Lung (tissue), 12 donors: Measurements from ENCODE around the gene ARHGEF18. TPM values are rescaled to one million over a fixed set of nuclear protein-coding genes. Genes with fewer than 3 reads are reported as not detected.
"Not testable (repeated sequence)": the region's sequence is repeated elsewhere in the genome, so short reads cannot be mapped to it uniquely, and the experiment has no call there.

Experiments
- ATAC-seq: fragments of 200-7000 bp; cut with Tn5 transposase; one replicate; pipeline ENCODE4 v1.9.1; 2020; ENCODE audit warnings: moderate number of reproducible peaks; ENCODE audit not compliant: insufficient read depth, low FRiP score
- DNase-seq, 3 donors: peaks; one replicate each; pipeline ENCODE4 v3.0.0-alpha.2; 2013 to 2017
- H3K27ac ChIP-seq, 2 donors: one replicate each; pipeline ENCODE4 v1.5.1; 2013; ENCODE audit warnings: mild to moderate bottlenecking in 2 of 2, moderate library complexity in 2 of 2, control low read depth in 1 of 2, inconsistent platforms in 1 of 2, low read depth in 1 of 2, low read length in 1 of 2
- H3K27me3 ChIP-seq, 3 donors: one replicate each; pipeline ENCODE4 v1.5.1; 2013; ENCODE audit warnings: low read length in 2 of 3; ENCODE audit not compliant: control insufficient read depth in 3 of 3, insufficient read depth in 3 of 3
- H3K36me3 ChIP-seq, 4 donors: one replicate each; pipeline ENCODE4 v1.5.1; 2013; ENCODE audit warnings: low read length in 4 of 4, mild to moderate bottlenecking in 1 of 4, moderate library complexity in 1 of 4; ENCODE audit not compliant: control insufficient read depth in 4 of 4, insufficient read depth in 4 of 4
- H3K4me1 ChIP-seq, 5 donors: one replicate each; pipeline ENCODE4 v1.5.1; 2013; ENCODE audit warnings: low read length in 5 of 5, mild to moderate bottlenecking in 2 of 5, moderate library complexity in 1 of 5; ENCODE audit not compliant: control insufficient read depth in 5 of 5, insufficient read depth in 5 of 5
- H3K4me3 ChIP-seq: one replicate; pipeline ENCODE4 v1.5.1; 2013; ENCODE audit warnings: mild to moderate bottlenecking, control low read depth, moderate library complexity
- H3K9ac ChIP-seq, 2 donors: one replicate each; pipeline ENCODE4 v1.5.1; 2013; ENCODE audit warnings: low read length in 2 of 2, control low read depth in 1 of 2; ENCODE audit not compliant: insufficient read depth in 1 of 2
- H3K9me3 ChIP-seq, 4 donors: one replicate each; pipeline ENCODE4 v1.5.1; 2013; ENCODE audit warnings: low read length in 3 of 4, mild to moderate bottlenecking in 1 of 4, moderate library complexity in 1 of 4; ENCODE audit not compliant: control insufficient read depth in 4 of 4, insufficient read depth in 3 of 4
- WGBS, 2 donors: extraction: QIAGEN DNeasy Blood & Tissue Kit; methylation state at CpG; one replicate each; pipeline ENCODE4 v1.1.7; 2013; 5-methylcytosine and 5-hydroxymethylcytosine counted together
- polyA plus RNA-seq, 2 donors: library from polyadenylated mRNA; stranded (reverse); fragments of 200-250 nt; gene quantifications; one replicate each; pipeline ENCODE4 v1.2.1, GENCODE V29; 2013
- total RNA-seq, 2 donors: library from RNA; depleted of rRNA in 1 of 2; stranded (reverse); fragments of >200 nt in 1 of 2; gene quantifications; one replicate each; pipeline ENCODE4 v1.2.1, GENCODE V29; 2014 to 2021
- TF ChIP-seq, protein P1 (sequence below): IDR thresholded peaks from 2 replicates; pipeline ENCODE4 v1.5.1; 2012; ENCODE audit warnings: mild to moderate bottlenecking; ENCODE audit errors: control extremely low read depth, extremely low read depth
- donor health status: control.
- donor health status: control.
- donor health status: Bipolar disorder and iron deficiency.
- donor health status: healthy.
- donor health status: DM: yes; HTN: yes; CAD: no.

The ARHGEF18 gene
- total and polyA plus RNA-seq, 4 donors, result 22.8 to 55.6 (median 35.5) TPM

DNA sequence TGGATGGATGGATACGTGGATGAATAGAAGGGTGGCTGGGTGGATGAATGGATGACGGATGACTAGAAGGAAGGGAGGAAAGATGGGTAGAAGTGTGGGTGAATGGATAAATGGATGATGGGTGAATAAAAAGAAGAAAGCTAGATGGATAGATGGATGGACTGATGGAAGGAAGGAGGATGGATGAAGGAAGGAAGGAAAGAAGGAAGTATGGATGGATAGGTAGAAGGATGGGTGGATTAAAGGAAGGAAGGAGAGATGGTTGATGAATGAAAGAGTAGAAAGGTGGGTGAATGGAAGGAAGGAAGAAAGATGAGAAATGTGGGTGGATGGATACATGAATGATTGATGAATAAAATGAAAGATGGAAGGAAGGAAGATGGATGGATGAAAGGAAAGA, 14.5 kb downstream of the ARHGEF18 start:
- no peak overlapping the region for H3K9ac ChIP-seq
- H3K4me1 ChIP-seq, result no peaks in the 10 kb centered on the region
- ATAC-seq (no peak), DNase-seq (no peak)
- no peaks in the 10 kb centered on the region for H3K36me3 ChIP-seq
- H3K4me3 ChIP-seq, result no peak overlapping the region
- 91 to 93% methylated on average over 2 of the region's 2 CpGs for WGBS, 2 donors
- TF ChIP-seq, protein P1, sequence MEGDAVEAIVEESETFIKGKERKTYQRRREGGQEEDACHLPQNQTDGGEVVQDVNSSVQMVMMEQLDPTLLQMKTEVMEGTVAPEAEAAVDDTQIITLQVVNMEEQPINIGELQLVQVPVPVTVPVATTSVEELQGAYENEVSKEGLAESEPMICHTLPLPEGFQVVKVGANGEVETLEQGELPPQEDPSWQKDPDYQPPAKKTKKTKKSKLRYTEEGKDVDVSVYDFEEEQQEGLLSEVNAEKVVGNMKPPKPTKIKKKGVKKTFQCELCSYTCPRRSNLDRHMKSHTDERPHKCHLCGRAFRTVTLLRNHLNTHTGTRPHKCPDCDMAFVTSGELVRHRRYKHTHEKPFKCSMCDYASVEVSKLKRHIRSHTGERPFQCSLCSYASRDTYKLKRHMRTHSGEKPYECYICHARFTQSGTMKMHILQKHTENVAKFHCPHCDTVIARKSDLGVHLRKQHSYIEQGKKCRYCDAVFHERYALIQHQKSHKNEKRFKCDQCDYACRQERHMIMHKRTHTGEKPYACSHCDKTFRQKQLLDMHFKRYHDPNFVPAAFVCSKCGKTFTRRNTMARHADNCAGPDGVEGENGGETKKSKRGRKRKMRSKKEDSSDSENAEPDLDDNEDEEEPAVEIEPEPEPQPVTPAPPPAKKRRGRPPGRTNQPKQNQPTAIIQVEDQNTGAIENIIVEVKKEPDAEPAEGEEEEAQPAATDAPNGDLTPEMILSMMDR, result no peak
- H3K9me3 ChIP-seq, result no peaks in the 10 kb centered on the region
- H3K27ac ChIP-seq, result no peak overlapping the region
- no peaks in the 10 kb centered on the region for H3K27me3 ChIP-seq

DNA sequence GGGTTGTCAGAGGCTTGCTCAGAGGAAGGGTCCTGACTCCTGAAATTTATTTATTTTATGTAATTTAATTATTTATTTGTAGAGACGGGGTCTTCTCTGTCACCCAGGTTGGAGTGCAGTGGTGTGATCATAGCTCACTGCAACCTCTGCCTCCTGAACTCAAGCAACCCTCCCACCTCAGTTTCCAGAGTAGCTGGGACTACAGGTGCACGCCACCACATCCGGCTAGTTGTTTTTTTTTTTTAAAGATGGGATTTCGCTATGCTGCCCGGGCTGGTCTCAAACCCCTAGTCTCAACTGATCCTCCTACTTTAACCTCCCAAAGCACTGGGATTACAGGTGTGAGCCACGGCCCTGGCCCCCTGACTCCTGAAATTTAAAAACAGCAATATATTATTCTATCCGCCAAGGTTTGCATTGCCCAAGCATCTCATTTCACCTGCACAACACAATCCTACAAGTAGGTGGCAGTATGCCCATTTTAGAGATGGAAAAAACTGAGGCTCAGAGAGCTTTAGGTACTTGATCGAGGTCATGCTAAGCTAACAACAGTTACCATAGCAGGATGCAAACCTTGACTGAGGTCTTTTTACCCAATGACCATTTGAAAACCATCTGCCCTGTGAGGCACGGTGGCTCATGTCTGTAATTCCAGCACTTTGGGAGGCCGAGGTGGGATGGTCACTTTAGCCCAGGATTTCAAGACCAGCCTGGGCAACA, 18.1 kb downstream of the ARHGEF18 start:
- Histone ChIP-seq H3K9me3 (no peaks in the 10 kb centered on the region), H3K9ac (no peak overlapping the region), H3K4me1 (no peaks in the 10 kb centered on the region), H3K27ac (no peak overlapping the region), H3K36me3 (no peaks in the 10 kb centered on the region), H3K27me3 (no peaks in the 10 kb centered on the region), H3K4me3 (no peak overlapping the region)
- DNase-seq (peak in 2 of 3 donors; percentile 22 to 38), ATAC-seq (no peak)
- 76 to 89% methylated on average over 10 of the region's 10 CpGs for WGBS, 2 donors
- TF ChIP-seq, protein P1, result no peak

DNA sequence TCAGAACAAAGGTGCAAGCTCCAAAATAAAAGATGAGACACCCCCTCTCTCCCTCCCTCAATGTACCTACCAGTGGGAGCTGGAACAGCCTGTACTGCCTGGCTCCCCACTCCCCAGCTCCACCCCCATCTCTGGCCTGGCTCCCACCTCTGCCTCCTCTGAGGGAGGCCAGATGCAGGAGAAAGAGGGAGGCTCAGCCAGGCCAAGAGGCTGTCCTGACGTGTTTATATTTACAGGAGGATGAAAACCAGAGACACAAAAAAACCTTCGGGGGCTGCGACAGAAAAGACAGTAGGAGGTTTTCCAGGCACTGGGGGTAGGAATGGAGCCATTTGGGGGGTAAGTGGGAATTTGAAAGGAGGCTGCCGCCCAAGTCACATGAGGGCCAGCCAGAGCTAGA, 19.7 kb downstream of the ARHGEF18 start:
- WGBS, 2 donors, result 71 to 73% methylated on average over 4 of the region's 4 CpGs
- ATAC-seq (no peak), DNase-seq (no peak)
- Histone ChIP-seq H3K9ac (no peak overlapping the region), H3K4me1 (no peaks in the 10 kb centered on the region), H3K4me3 (no peak overlapping the region), H3K27me3 (no peaks in the 10 kb centered on the region), H3K36me3 (no peaks in the 10 kb centered on the region), H3K27ac (no peak overlapping the region), H3K9me3 (no peaks in the 10 kb centered on the region)
- TF ChIP-seq, protein P1, result no peak

- H3K36me3 ChIP-seq, H3K4me1 ChIP-seq, H3K27ac ChIP-seq, H3K9ac ChIP-seq, H3K4me3 ChIP-seq, H3K9me3 ChIP-seq, ATAC-seq, DNase-seq, H3K27me3 ChIP-seq: not testable (repeated sequence)
- 71 to 78% methylated on average over 13 of the region's 13 CpGs for WGBS, 2 donors
These were observed 20.1 kb downstream of the ARHGEF18 start for GRCh38 chr19:7368866-7369265.
